GM23338 (cell line): ENCODE data around the gene STIM2. TPM values are rescaled to one million over a fixed set of nuclear protein-coding genes. Genes with fewer than 3 reads are reported as not detected.

Experiments
- ATAC-seq: fragments of 200-7000 bp; cut with Tn5 transposase; 3 replicates; pipeline ENCODE4 v1.9.1; 2020
- DNase-seq: peaks from one replicate; pipeline ENCODE4 v3.0.0-alpha.2; 2015; ENCODE audit warnings: low spot score
- H2AFZ ChIP-seq: fragments of 200-600 bp; sonication (generic); 2 replicates; pipeline ENCODE4 v1.8.0; 2016; ENCODE audit warnings: antibody characterized with exemption, mild to moderate bottlenecking, moderate library complexity
- H3F3A ChIP-seq: fragments of 200-600 bp; sonication (generic); replicated peaks from 2 replicates; pipeline ENCODE4 v1.8.0; 2017; ENCODE audit warnings: antibody characterized with exemption, mixed run types, low read depth
- H3K27ac ChIP-seq: fragments of 200-600 bp; sonication (generic); 2 replicates; pipeline ENCODE4 v1.6.1; 2016; ENCODE audit warnings: low read depth
- H3K27me3 ChIP-seq: fragments of 200-600 bp; sonication (generic); 2 replicates; pipeline ENCODE4 v1.8.0; 2016; ENCODE audit warnings: mild to moderate bottlenecking, mixed run types, moderate library complexity; ENCODE audit not compliant: insufficient read depth
- H3K36me3 ChIP-seq: fragments of 200-600 bp; sonication (generic); 2 replicates; pipeline ENCODE4 v1.8.0; 2016; ENCODE audit warnings: mild to moderate bottlenecking; ENCODE audit not compliant: insufficient read depth
- H3K4me1 ChIP-seq: fragments of 200-600 bp; sonication (generic); 2 replicates; pipeline ENCODE4 v1.8.0; 2016; ENCODE audit warnings: mild to moderate bottlenecking, moderate library complexity; ENCODE audit not compliant: insufficient read depth
- H3K4me2 ChIP-seq: fragments of 200-600 bp; sonication (generic); 2 replicates; pipeline ENCODE4 v1.7.1; 2017; ENCODE audit warnings: mixed run types
- H3K4me3 ChIP-seq: fragments of 200-600 bp; sonication (generic); 2 replicates; pipeline ENCODE4 v1.6.1; 2016; ENCODE audit warnings: mixed run types
- H3K79me2 ChIP-seq: fragments of 200-600 bp; sonication (generic); replicated peaks from 2 replicates; pipeline ENCODE4 v1.8.0; 2017; ENCODE audit warnings: mild to moderate bottlenecking; ENCODE audit not compliant: insufficient read depth
- H3K9me2 ChIP-seq: fragments of 200-600 bp; sonication (generic); 2 replicates; pipeline ENCODE4 v1.8.0; 2017; ENCODE audit not compliant: insufficient read depth
- H4K20me1 ChIP-seq: fragments of 200-600 bp; sonication (generic); replicated peaks from 2 replicates; pipeline ENCODE4 v1.8.0; 2017; ENCODE audit warnings: mild to moderate bottlenecking; ENCODE audit not compliant: insufficient read depth
- H3K27ac Mint-ChIP-seq: 2 replicates; pipeline ENCODE4 v1.8.0; 2020; ENCODE audit warnings: inconsistent platforms, mild to moderate bottlenecking, moderate library complexity, mixed read lengths
- H3K27me3 Mint-ChIP-seq: 3 replicates; pipeline ENCODE4 v1.8.0; 2022; ENCODE audit warnings: low read depth, mild to moderate bottlenecking, moderate library complexity, mixed read lengths, inconsistent platforms; ENCODE audit not compliant: insufficient read depth, poor library complexity
- H3K36me3 Mint-ChIP-seq: 3 replicates; pipeline ENCODE4 v1.8.0; 2021; ENCODE audit warnings: low read depth, mild to moderate bottlenecking, inconsistent platforms, moderate library complexity, mixed read lengths
- H3K4me1 Mint-ChIP-seq: 3 replicates; pipeline ENCODE4 v1.8.0; 2020; ENCODE audit warnings: mild to moderate bottlenecking, inconsistent platforms, mixed read lengths
- H3K4me3 Mint-ChIP-seq: 3 replicates; pipeline ENCODE4 v1.8.0; 2021; ENCODE audit warnings: moderate library complexity, mild to moderate bottlenecking, inconsistent platforms, mixed read lengths
- H3K9me3 Mint-ChIP-seq: 3 replicates; pipeline ENCODE4 v1.8.0; 2020; ENCODE audit warnings: moderate library complexity, mild to moderate bottlenecking, inconsistent platforms, mixed read lengths
- CREB1 ChIP-seq: fragments of 250-450 bp; sonication (Bioruptor Pico); IDR thresholded peaks from 2 replicates; pipeline ENCODE4 v1.5.0; 2020; ENCODE audit warnings: low read depth, mild to moderate bottlenecking, moderate library complexity
- CTCF ChIP-seq, 2 experiments: fragments of 200-600 bp in 1 of 2; sonication (generic) in 1 of 2; conservative IDR thresholded peaks; 2 replicates each; pipeline versions ENCODE4 v1.5.1 to v1.6.1; 2016 to 2017; ENCODE audit warnings: antibody characterized with exemption in 2 of 2, low read depth in 2 of 2, mild to moderate bottlenecking in 2 of 2, moderate library complexity in 1 of 2
- ETS1 ChIP-seq: IDR thresholded peaks from 2 replicates; pipeline ENCODE4 v1.6.1; 2016; ENCODE audit warnings: antibody characterized with exemption
- EZH2 ChIP-seq: fragments of 200-600 bp; sonication (generic); IDR thresholded peaks from one replicate; pipeline ENCODE4 v1.8.0; 2017; ENCODE audit warnings: antibody characterized with exemption, mild to moderate bottlenecking, low read depth; ENCODE audit not compliant: unreplicated experiment
- EZH2phosphoT487 ChIP-seq: fragments of 200-600 bp; sonication (generic); IDR thresholded peaks from one replicate; pipeline ENCODE4 v1.8.1; 2018; ENCODE audit warnings: antibody characterized with exemption; ENCODE audit not compliant: unreplicated experiment
- JUNB ChIP-seq: IDR thresholded peaks from one replicate; pipeline ENCODE4 v1.6.1; 2016; ENCODE audit warnings: antibody characterized with exemption; ENCODE audit not compliant: unreplicated experiment
- NANOG ChIP-seq: IDR thresholded peaks from 2 replicates; pipeline ENCODE4 v1.6.1; 2016; ENCODE audit warnings: antibody characterized with exemption, borderline replicate concordance
- POLR2AphosphoS5 ChIP-seq: IDR thresholded peaks from 2 replicates; pipeline ENCODE4 v1.6.1; 2016; ENCODE audit warnings: antibody characterized with exemption, low read depth
- REST ChIP-seq: IDR thresholded peaks from one replicate; pipeline ENCODE4 v1.6.1; 2018; ENCODE audit warnings: antibody characterized with exemption; ENCODE audit not compliant: unreplicated experiment
- STAT1 ChIP-seq: IDR thresholded peaks from one replicate; pipeline ENCODE4 v1.6.1; 2016; ENCODE audit warnings: antibody characterized with exemption; ENCODE audit not compliant: unreplicated experiment
- ZNF114 ChIP-seq: fragments of 250-450 bp; sonication (Bioruptor Pico); IDR thresholded peaks from 2 replicates; pipeline ENCODE4 v1.5.0; 2020; ENCODE audit warnings: mild to moderate bottlenecking, moderate library complexity
- ZNF331 ChIP-seq: fragments of 250-450 bp; sonication (Bioruptor Pico); IDR thresholded peaks from 2 replicates; pipeline ENCODE4 v1.5.0; 2020; ENCODE audit warnings: low read depth, mild to moderate bottlenecking, moderate library complexity
- ZNF462 ChIP-seq: fragments of 250-450 bp; sonication (Bioruptor Pico); IDR thresholded peaks from 2 replicates; pipeline ENCODE4 v1.5.0; 2020; ENCODE audit warnings: mild to moderate bottlenecking, moderate library complexity
- polyA plus RNA-seq: library from polyadenylated mRNA; unstranded; fragments of >200 nt; fragmentation: Nextera tagmentation; extraction: Ambion mirVana; gene quantifications from 2 replicates; pipeline ENCODE4 v1.2.1, GENCODE V29; 2016
- total RNA-seq: library from RNA; depleted of rRNA; stranded (reverse); fragments of >200 nt; shearing (Covaris generic); gene quantifications from 2 replicates; pipeline ENCODE4 v1.2.3, GENCODE V29; 2014

The STIM2 gene
- total and polyA plus RNA-seq, 2 experiments from 2014 or later: 13.1 to 17.8 TPM

- no peak for TF ChIP-seq NANOG
- no peak for TF ChIP-seq ZNF331 (CRISPR knock-in tag)
Measured at GRCh38 chr4:26879805-26880204, 19.2 kb downstream of the STIM2 start (continued).

- ATAC-seq (no peak), DNase-seq (no peak)
- no peaks in the 10 kb centered on the region for H3K27me3 Mint-ChIP-seq
- Histone ChIP-seq H3K9me2 (no peaks in the 10 kb centered on the region), H3K36me3 (no peaks in the 10 kb centered on the region), H3K27me3 (no peaks in the 10 kb centered on the region), H3K4me3 (no peak overlapping the region), H3K79me2 (peaks cover 59% of the 10 kb centered on the region), H2AFZ (no peak overlapping the region), H3K4me2 (no peak overlapping the region), H3K4me1 (no peaks in the 10 kb centered on the region; the same call in 1 of the 2 replicates), H3F3A (no peaks in the 10 kb centered on the region), H3K27ac (no peak overlapping the region), H4K20me1 (peaks cover 3% of the 10 kb centered on the region; the same call in 1 of the 2 replicates)
- no peak overlapping the region for H3K4me3 Mint-ChIP-seq
- H3K9me3 Mint-ChIP-seq: no peaks in the 10 kb centered on the region
- H3K36me3 Mint-ChIP-seq: no peaks in the 10 kb centered on the region; the same call in 2 of the 3 replicates
- H3K27ac Mint-ChIP-seq: no peak overlapping the region
- TF ChIP-seq ZNF114 (CRISPR knock-in tag) (no peak), REST (no peak), ETS1 (no peak), JUNB (no peak), EZH2 (no peak), ZNF331 (CRISPR knock-in tag) (no peak), CTCF (conservative IDR thresholded peaks at IDR 0.05; ENCODE audit: low read depth in 2 of 2) (no peak), EZH2phosphoT487 (no peak), ZNF462 (CRISPR knock-in tag) (no peak), STAT1 (no peak), POLR2AphosphoS5 (no peak), NANOG (no peak), CREB1 (CRISPR knock-in tag) (no peak)
- H3K4me1 Mint-ChIP-seq: no peaks in the 10 kb centered on the region; the same call in 2 of the 3 replicates
Measured at GRCh38 chr4:26884026-26884425, 23.4 kb downstream of the STIM2 start.
